ENCODE measurements around the gene SACS. TPM values are rescaled to one million over a fixed set of nuclear protein-coding genes. Genes with fewer than 3 reads are reported as not detected.

The SACS gene
- total RNA-seq: 1 to 10 TPM; 5.1 to 7.2 TPM
- under 1 TPM; 0.50 to 0.65 TPM for polyA plus RNA-seq

GRCh38 chr13:23433171-23434153, at the start of gene SACS:
Gene SACS (minus strand): TSS chr13:23433702. CDS start chr13:23411239, 22,463 bp downstream.
- H3K9me3 ChIP-seq (ENCODE audit: control insufficient read depth in 4 of 4, low read length in 3 of 4): no peaks in the 10 kb centered on the region
- no peak within 1 kb of the TSS for H3K9ac ChIP-seq (ENCODE audit: low read depth in 1 of 2, low read length in 2 of 2)
- H3K4me3 ChIP-seq (ENCODE audit: low read depth in 1 of 3, low read length in 3 of 3): peak within 1 kb of the TSS in 1 of 3 donors; percentile 2
- H3K27ac ChIP-seq (ENCODE audit: low read depth in 1 of 2, low read length in 2 of 2): no peak within 1 kb of the TSS
- TF ChIP-seq EGR1 (IDR thresholded peaks at IDR 0.05; ENCODE audit: low read depth in 2 of 2) (no peak), RAD21 (IDR thresholded peaks at IDR 0.05) (no peak), SP1 (IDR thresholded peaks at IDR 0.05) (no peak), TAF1 (conservative IDR thresholded peaks at IDR 0.05) (no peak), NR2F2 (IDR thresholded peaks at IDR 0.05) (no peak), JUND (IDR thresholded peaks at IDR 0.05) (no peak), HNF4G (IDR thresholded peaks at IDR 0.05) (no peak), FOXA2 (IDR thresholded peaks at IDR 0.05) (no peak), CTCF (IDR thresholded peaks at IDR 0.05; ENCODE audit: low read depth, low read length, missing input control) (no peak), HNF4A (conservative IDR thresholded peaks at IDR 0.05) (no peak), RXRA (IDR thresholded peaks at IDR 0.05) (no peak)
- TF ChIP-seq, protein P1, sequence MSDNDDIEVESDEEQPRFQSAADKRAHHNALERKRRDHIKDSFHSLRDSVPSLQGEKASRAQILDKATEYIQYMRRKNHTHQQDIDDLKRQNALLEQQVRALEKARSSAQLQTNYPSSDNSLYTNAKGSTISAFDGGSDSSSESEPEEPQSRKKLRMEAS (IDR thresholded peaks at IDR 0.05): no peak
- TF ChIP-seq, protein P2, sequence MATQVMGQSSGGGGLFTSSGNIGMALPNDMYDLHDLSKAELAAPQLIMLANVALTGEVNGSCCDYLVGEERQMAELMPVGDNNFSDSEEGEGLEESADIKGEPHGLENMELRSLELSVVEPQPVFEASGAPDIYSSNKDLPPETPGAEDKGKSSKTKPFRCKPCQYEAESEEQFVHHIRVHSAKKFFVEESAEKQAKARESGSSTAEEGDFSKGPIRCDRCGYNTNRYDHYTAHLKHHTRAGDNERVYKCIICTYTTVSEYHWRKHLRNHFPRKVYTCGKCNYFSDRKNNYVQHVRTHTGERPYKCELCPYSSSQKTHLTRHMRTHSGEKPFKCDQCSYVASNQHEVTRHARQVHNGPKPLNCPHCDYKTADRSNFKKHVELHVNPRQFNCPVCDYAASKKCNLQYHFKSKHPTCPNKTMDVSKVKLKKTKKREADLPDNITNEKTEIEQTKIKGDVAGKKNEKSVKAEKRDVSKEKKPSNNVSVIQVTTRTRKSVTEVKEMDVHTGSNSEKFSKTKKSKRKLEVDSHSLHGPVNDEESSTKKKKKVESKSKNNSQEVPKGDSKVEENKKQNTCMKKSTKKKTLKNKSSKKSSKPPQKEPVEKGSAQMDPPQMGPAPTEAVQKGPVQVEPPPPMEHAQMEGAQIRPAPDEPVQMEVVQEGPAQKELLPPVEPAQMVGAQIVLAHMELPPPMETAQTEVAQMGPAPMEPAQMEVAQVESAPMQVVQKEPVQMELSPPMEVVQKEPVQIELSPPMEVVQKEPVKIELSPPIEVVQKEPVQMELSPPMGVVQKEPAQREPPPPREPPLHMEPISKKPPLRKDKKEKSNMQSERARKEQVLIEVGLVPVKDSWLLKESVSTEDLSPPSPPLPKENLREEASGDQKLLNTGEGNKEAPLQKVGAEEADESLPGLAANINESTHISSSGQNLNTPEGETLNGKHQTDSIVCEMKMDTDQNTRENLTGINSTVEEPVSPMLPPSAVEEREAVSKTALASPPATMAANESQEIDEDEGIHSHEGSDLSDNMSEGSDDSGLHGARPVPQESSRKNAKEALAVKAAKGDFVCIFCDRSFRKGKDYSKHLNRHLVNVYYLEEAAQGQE (IDR thresholded peaks at IDR 0.05): no peak
- H3K4me1 ChIP-seq (ENCODE audit: control insufficient read depth in 4 of 4, insufficient read depth in 4 of 4, low read length in 3 of 4): peaks cover 0 to 3% (median 0%) of the 10 kb centered on the region in 4 donors
- 7% methylated on average over 26 of the region's 26 CpGs for WGBS
- no peak for DNase-seq (ENCODE audit: low spot score)
- peaks cover 0 to 9% (median 2%) of the 10 kb centered on the region in 4 donors for H3K27me3 ChIP-seq (ENCODE audit: control insufficient read depth in 4 of 4, insufficient read depth in 4 of 4, low read length in 3 of 4)
- no peaks in the 10 kb centered on the region for H3K36me3 ChIP-seq (ENCODE audit: control insufficient read depth in 4 of 4, insufficient read depth in 3 of 4, low read depth in 1 of 4, low read length in 3 of 4)

DNA sequence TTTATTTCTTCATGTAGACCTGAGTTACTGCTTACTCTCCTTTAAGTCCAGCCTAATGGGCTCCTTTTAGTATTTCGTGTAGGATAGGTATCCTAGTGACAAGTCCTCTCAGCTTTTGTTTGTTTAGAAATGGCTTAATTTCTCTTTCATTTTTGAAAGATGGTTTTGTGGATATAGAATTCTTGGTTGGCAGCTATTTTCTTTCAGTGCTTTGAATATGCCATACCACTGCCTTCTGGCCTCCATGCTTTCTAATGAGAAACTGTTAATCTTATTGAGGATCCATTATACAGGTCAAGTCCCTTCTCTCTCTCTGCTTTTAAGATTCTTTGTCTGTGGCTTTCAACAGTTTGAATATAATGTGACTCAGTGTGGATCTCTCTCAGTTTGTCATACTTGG, 46.8 kb upstream of the SACS start:
- no peaks in the 10 kb centered on the region for H3K4me1 ChIP-seq (ENCODE audit: control insufficient read depth in 4 of 4, insufficient read depth in 4 of 4, low read length in 3 of 4)
- no peak overlapping the region for H3K27ac ChIP-seq (ENCODE audit: low read depth in 1 of 2, low read length in 2 of 2)
- DNase-seq (ENCODE audit: low spot score): no peak
- H3K4me3 ChIP-seq (ENCODE audit: low read depth in 1 of 3, low read length in 3 of 3): peak overlapping the region in 1 of 3 donors; percentile 11
- H3K9ac ChIP-seq (ENCODE audit: low read depth in 1 of 2, low read length in 2 of 2): no peak overlapping the region
- peaks cover 0 to 13% (median 3%) of the 10 kb centered on the region in 4 donors for H3K9me3 ChIP-seq (ENCODE audit: control insufficient read depth in 4 of 4, low read length in 3 of 4)
- no peak for TF ChIP-seq GABPA (IDR thresholded peaks at IDR 0.05 in 1 of 2, conservative IDR thresholded peaks at IDR 0.05 in 1 of 2)
- TF ChIP-seq, protein P2 (IDR thresholded peaks at IDR 0.05): no peak
- TF ChIP-seq SP1 (IDR thresholded peaks at IDR 0.05): no peak
- TF ChIP-seq NR2F2 (IDR thresholded peaks at IDR 0.05): no peak
- TF ChIP-seq TAF1 (conservative IDR thresholded peaks at IDR 0.05): no peak
- no peak for TF ChIP-seq EGR1 (IDR thresholded peaks at IDR 0.05; ENCODE audit: low read depth in 2 of 2)
- TF ChIP-seq HNF4G (IDR thresholded peaks at IDR 0.05): no peak
- TF ChIP-seq, protein P1 (IDR thresholded peaks at IDR 0.05): no peak
- 68% methylated on average over 1 of the region's 1 CpG for WGBS
- no peaks in the 10 kb centered on the region for H3K27me3 ChIP-seq (ENCODE audit: control insufficient read depth in 4 of 4, insufficient read depth in 4 of 4, low read length in 3 of 4)
- no peaks in the 10 kb centered on the region for H3K36me3 ChIP-seq (ENCODE audit: control insufficient read depth in 4 of 4, insufficient read depth in 3 of 4, low read depth in 1 of 4, low read length in 3 of 4)

Data from liver (tissue), 9 donors.